NCI-H2107 treated with DMSO at 0.1 percent for 48 hours (cell line): ENCODE results near the gene SNX21.
A peak's percentile ranks its signal among the peaks of the same experiment; 100 is the strongest.
"Not testable (repeated sequence)": the region's sequence is repeated elsewhere in the genome, so short reads cannot be mapped to it uniquely, and the experiment has no call there.

Experiments
- DNase-seq: peaks from one replicate; lab custom pipeline; 2025; ENCODE audit not compliant: unreplicated experiment; lab: John Stamatoyannopoulos, UW

Gene SNX21

DNA sequence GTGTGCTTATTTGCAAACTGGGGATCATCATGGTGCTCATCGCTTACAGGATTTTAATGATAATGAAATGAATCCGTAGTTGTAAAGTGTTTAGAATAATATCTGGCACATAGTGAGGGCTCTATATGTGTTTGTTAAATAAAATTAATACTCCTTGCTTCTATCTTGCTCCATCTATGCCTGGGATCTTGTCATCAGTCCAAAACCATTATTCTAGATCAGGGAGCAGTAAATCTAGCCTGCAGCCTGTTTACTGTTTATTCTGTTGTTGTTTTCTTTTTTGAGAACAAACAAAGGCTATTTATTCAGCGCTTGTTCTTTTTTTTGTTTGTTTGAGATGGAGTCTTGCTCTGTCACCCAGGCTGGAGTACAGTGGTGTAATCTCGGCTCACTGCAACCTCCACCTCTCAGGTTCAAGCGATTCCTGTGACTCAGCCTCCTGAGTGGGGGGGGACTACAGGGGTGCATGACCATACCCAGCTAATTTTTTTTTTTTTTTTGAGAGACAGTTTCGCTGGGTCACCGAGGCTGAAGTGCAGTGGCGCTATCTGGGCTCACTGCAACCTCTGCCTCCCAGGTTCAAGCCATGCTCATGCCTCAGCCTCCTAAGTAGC lies 15.5 kb downstream of the SNX21 start:
- no peak for DNase-seq

DNA sequence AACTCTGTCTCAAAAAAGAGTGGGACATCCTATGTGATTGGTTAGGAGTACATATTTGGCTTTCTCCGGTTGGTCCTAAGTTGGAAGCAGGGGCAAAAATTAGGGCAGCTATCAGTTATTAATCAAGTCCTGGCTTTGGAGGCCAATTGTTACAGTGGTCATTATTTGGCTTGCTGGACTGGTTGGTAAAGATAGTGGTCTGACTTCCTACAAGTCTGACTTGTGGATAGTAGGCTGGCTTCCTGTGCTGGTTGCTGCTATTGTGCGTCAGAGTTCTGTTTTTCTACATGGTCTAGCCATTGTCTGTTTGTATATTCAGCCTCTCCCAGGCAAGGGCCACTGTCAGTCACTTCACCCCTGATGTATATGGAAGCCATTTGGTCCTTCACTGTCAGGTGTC lies 16.6 kb downstream of the SNX21 start:
- no peak for DNase-seq

GRCh38 chr20:45850926-45851325 lies 17.3 kb downstream of the SNX21 start:
- no peak for DNase-seq

DNA sequence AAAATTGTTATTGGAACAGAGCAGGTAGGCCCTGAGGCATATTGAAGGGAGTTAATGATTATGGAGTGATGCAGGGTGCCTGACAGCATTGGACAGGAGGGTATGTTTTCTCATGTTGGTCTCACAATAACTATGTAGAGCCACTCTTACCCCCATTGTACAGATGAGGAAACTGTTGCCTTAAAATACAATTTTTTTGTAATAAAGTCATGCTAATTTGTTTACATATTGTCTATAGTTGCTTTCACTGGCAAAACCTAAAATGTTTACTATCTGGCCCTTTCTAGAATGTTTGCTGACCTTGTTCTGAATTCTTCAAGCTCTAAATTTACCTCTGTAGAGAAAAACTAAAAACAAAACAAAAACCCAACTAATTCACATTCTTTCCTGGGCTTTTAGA lies 17.9 kb downstream of the SNX21 start:
- no peak for DNase-seq

DNA sequence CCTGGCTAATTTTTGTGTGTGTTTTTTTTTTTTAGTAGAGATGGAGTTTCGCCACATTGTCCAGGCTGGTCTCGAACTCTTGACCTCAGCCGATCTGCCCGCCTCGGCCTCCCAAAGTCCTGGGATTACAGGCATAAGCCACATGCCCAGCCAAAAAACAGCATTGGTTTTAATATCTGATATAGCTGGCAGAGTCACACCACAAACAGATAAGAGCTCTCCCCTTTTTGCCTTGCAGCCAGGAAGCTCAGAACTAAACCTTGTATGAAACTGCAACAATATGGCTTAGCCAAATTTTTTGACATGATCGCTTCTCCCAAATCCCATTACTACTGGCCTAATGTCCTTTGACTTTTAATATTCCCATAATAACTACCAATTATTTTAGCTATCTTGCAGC lies 18.7 kb downstream of the SNX21 start:
- no peak for DNase-seq

- no peak for DNase-seq
Measured at GRCh38 chr20:45853484-45853883, 19.9 kb downstream of the SNX21 start.

DNA sequence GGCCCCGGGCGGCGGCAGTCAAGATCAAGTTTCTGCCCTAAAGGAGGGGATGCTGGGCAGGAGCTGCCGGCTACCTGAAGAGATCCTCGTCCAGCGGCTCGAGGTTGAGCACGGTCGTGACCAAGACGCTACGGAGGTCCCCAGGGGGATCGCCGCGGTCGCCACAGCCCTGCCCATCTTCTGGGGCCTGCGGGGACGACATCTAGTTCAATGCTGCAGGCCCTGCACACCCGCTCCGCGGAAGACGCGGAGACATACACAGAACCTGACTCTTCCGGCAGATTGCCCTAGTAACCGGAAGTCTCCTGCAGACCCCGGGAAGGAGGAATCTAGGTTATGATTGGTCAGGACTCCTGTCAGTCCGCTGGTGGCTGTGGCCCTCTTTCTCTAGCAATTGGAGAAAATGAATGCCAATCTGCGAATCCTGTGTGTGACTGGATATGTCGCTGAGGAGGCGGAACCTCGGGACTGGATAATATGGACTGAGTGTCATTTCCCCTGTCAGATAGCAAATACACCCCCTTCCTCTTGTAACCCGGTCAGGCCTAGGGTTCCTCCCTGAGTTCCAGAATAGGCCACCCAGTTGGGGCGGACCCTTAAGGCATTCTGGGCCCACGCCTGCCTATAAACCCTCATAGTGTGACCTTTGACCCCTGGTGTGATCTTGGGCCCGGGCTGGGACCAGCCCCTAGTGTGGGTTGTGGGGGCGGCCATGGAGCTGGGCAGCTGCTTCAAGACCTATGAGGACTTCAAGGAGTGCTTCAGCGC lies 23.7 kb downstream of the SNX21 start, which contains the start of the genes ACOT8 and ZSWIM3:
TSS of gene ACOT8 (minus strand) at position 279 of the 768 bp plus-strand sequence. CDS start at position 202, 77 bp downstream.
TSS of gene ZSWIM3 (plus strand) at position 501 of the 768 bp plus-strand sequence. CDS start at position 713, 212 bp downstream.
- DNase-seq = peak; percentile 97

DNA sequence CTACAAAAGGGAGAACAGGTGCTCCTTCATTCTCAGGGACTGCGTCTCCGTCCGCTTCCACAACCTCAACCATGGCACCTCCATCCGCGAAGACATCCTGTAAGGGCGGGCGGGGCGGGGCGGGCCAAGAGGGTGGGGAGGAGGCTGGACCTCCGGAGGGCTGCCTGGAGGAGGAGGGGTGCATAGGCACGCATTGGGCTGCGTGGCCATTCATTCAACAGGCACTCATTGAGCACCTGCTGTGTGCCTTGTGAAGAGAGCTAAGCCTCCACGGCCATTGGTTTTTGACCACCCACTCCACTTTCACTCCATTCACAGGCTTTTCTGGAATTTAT lies 24.2 kb downstream of the SNX21 start:
- DNase-seq = no peak

DNA sequence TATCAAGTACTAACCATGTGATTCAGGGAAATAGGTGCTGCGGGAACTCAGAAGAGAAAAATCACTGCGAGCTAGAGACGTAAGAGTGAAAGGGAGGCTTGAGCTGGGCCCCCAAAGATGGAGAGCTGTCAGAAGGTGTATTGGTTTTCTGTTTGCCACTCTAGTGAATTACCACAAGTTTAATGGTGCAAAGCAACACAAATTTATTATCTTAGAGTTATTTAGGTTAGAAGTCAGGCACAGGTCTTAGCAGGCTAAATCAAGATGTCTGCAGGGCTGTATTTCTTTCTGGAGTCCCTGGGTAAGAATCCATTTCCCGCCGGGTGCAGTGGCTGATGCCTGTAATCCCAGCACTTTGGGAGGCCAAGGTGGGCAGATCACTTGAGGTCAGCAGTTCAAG lies 26.3 kb downstream of the SNX21 start:
- no peak for DNase-seq

GRCh38 chr20:45860560-45861220 lies 27.1 kb downstream of the SNX21 start:
- DNase-seq = no peak

GRCh38 chr20:45861221-45862075 lies 27.8 kb downstream of the SNX21 start:
- no peak for DNase-seq

DNA sequence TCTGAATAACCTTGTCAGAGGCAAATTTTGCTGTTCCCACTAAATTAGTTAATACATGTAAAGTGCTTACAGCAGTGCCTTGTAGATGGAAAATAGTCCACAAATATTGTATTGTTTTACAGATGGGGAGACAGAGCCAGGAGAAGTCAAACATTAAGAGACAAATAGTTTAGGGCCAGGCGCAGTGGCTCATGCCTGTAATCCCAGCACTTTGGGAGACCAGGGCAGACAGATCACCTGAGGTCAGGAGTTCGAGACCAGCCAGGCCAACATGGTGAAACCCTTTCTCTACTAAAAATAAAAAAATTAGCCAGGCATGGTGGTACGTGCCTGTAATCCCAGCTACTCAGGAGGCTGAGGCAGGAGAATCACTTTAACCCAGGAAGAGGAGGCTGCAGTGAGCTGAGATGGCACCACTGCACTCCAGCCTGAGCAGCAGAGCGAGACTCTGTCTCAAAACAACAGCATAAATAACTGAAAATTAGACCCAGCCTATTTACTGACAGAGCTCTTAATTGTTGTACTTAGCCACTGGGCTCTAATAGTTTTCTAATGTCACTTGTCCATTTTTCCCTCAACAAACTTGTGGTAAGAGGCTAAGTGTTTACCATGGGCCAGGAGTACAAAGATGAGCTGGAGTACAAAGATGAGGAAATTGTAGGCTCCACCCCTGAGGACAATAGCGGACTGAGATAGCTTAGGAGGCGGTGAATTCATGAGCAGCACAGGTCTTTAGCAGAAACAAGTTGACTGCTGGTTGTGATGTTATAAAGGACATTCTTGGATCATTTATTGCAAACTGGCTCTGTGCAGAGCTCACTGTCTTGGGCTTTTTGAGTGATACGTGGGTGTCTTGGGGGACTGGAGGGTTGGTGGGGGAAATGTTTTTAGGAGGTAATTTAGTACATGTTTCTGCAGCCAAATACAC lies 30.2 kb downstream of the SNX21 start:
- no peak for DNase-seq

DNA sequence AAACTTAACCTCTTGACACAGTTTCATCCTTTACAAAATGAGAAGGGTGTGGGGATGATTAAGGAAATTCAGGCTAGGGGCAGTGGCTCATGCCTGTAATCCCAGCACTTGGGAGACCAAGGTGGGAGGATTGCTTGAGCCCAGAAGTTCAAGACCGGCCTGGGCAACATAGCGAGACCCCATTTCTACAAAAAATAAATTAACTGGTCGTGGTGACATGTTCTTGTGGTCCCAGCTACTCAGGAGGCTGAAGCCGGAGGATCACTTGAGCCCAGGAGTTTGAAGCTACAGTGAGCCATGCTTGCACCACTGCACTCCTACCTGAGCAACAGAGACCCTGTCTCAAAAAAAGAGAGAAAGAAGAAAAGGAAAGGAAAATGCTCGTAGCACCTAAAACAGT lies 32.9 kb downstream of the SNX21 start:
- DNase-seq = no peak

GRCh38 chr20:45867136-45867818 lies 33.7 kb downstream of the SNX21 start:
- no peak for DNase-seq

DNA sequence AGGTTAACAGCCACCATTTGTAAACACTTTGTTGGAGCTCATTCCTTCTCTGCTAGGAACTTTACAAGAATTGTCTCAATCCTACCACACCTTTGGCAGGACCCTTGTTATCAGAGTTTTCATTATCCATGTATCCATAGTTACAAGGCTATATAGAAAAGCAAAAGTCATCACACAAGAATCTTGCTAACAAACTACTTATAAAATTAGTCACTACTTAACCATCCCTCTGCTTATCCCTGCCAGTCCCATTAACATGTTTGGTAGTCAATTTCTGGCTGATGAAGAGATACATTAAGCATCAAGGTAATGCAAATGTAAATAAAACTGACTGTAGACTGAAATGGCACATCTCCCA lies 34.2 kb downstream of the SNX21 start:
- no peak for DNase-seq

GRCh38 chr20:45872626-45873025 lies 39.0 kb downstream of the SNX21 start:
- no peak for DNase-seq

- DNase-seq = no peak
Measured at GRCh38 chr20:45873409-45874103, 40.0 kb downstream of the SNX21 start.

DNA sequence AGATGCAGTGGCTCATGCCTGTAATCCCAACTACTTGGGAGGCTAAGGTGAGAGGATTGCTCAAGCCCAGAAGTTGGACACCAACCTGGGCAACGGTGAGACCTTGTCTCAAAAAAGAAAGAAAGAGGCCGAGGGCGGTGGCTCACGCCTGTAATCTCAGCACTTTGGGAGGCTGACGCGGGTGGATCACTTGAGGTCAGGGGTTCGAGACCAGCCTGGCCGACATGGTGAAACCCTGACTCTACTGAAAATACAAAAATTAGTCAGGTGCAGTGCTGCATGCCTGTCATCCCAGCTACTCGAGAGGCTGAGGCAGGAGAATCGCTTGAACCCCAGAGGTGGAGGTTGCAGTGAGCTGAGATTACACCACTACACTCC lies 40.5 kb downstream of the SNX21 start:
- DNase-seq = not testable (repeated sequence)

- DNase-seq = no peak
Measured at GRCh38 chr20:45874576-45874975, 41.0 kb downstream of the SNX21 start.
